Activated CD8-positive, alpha-beta T cell treated with anti-CD3 and anti-CD28 coated beads, Interleukin-2, amount 10 ng/mL, durations not matched to agents 7 days and 5 days (primary cell): ENCODE results near the gene FIP1L1. TPM values are rescaled to one million over a fixed set of nuclear protein-coding genes. Genes with fewer than 3 reads are reported as not detected.

ENCODE experiments used
- ATAC-seq: fragments of 150-1000 bp; cut with Tn5 transposase; one replicate; pipeline ENCODE4 v1.10.0; 2021; ENCODE audit warnings: moderate library complexity
- CTCF ChIA-PET: fragments of 350-600 bp; sonication (Branson Sonifier 250); formaldehyde crosslinking; loops from one replicate; lab custom pipeline; 2021; ENCODE audit warnings: antibody characterized with exemption; lab: Charles Lee
- POLR2A ChIA-PET: fragments of 350-600 bp; sonication (Branson Sonifier 250); formaldehyde crosslinking; loops from one replicate; lab custom pipeline; 2021; ENCODE audit warnings: antibody characterized with exemption; lab: Charles Lee
- DNase-seq: peaks from one replicate; pipeline ENCODE4 v3.0.0-alpha.2; 2020
- H3K27ac Mint-ChIP-seq: one replicate; pipeline ENCODE4 v1.8.0; 2021; ENCODE audit warnings: mild to moderate bottlenecking, mixed read lengths
- H3K27me3 Mint-ChIP-seq: one replicate; pipeline ENCODE4 v1.8.0; 2021; ENCODE audit warnings: low read depth, mixed read lengths
- H3K36me3 Mint-ChIP-seq: one replicate; pipeline ENCODE4 v1.8.0; 2021; ENCODE audit warnings: low read depth, mixed read lengths
- H3K4me1 Mint-ChIP-seq: one replicate; pipeline ENCODE4 v1.8.0; 2021; ENCODE audit warnings: low read depth, mixed read lengths
- H3K4me3 Mint-ChIP-seq: one replicate; pipeline ENCODE4 v1.8.0; 2021; ENCODE audit warnings: mild to moderate bottlenecking, mixed read lengths
- H3K9me3 Mint-ChIP-seq: one replicate; pipeline ENCODE4 v1.8.0; 2022; ENCODE audit warnings: mixed read lengths; ENCODE audit not compliant: insufficient read depth
- total RNA-seq, 2 experiments: library from RNA; stranded (reverse); gene quantifications; one replicate each; pipeline ENCODE4 v1.2.3, GENCODE V29; 2021

FIP1L1 gene
- total RNA-seq, 2 experiments from 2014 or later, result 70.9 to 72.9 TPM

DNA sequence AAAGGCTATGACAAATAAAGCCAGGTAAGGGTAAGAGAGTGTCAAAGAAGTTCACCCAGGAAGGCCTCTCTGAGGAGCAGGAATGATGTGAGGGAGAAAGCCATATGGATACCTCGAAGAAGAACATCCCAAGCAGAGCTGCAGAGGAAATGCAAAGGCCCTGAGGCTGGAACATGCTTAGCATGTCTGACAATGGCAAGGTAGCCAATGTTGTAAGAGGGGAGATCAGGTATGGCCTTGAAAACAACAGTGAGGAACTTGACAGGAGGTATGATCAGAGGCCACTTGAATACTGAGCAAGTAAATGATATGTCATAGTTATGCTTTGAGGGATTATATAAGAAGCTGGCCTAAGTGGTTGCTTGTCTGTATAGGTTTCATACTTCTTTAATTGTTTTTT, 15.3 kb upstream of the FIP1L1 start:
- ChIA-PET POLR2A (no interaction called here), CTCF (no interaction called here)
- Mint-ChIP-seq H3K9me3 (no peaks in the 10 kb centered on the region), H3K27me3 (no peaks in the 10 kb centered on the region), H3K27ac (no peak overlapping the region), H3K36me3 (peaks cover 29% of the 10 kb centered on the region), H3K4me1 (peaks cover 47% of the 10 kb centered on the region), H3K4me3 (no peak overlapping the region)
- ATAC-seq, result no peak
- DNase-seq, result no peak

DNA sequence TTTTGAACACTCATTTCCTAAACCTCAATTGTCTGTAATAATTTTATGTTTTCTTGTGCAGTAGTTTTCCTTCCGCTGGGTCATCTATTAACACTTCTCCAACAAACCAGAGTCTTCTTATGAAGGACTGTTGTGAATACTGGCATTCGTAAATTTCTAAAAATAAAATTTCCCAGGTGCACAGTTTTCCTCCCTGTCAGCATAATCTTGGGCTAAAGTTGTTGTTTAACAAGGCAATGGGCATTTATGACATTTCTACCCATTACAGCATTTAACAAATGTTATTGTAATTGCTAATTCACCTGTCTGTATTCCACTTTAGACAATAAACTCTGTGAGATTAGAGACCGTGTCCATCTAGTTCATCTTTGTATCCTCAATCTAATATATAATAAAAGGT, 12.8 kb upstream of the FIP1L1 start:
- peaks cover 45% of the 10 kb centered on the region for H3K4me1 Mint-ChIP-seq

GRCh38 chr4:53365121-53365485, 12.3 kb upstream of the FIP1L1 start:
- CTCF ChIA-PET, result no interaction called here
- peak overlapping the region; percentile 94 for H3K4me3 Mint-ChIP-seq
- H3K4me1 Mint-ChIP-seq, result peaks cover 41% of the 10 kb centered on the region
- peaks cover 20% of the 10 kb centered on the region for H3K36me3 Mint-ChIP-seq
- H3K27me3 Mint-ChIP-seq, result peaks cover 7% of the 10 kb centered on the region
- H3K27ac Mint-ChIP-seq, result peak overlapping the region; percentile 93
- DNase-seq (peak; percentile 31), ATAC-seq (peak; percentile 4)
- no peaks in the 10 kb centered on the region for H3K9me3 Mint-ChIP-seq
- POLR2A ChIA-PET, result interaction anchor here (3.3 kb wide), 1 partner anchor 13 kb away, joined by 21 read pairs; the partner anchor contains the start of gene FIP1L1

More for the DNA sequence above, 12.8 kb upstream of the FIP1L1 start:
- no peaks in the 10 kb centered on the region for H3K9me3 Mint-ChIP-seq
- ChIA-PET POLR2A (no interaction called here), CTCF (no interaction called here)
- ATAC-seq, result no peak
- H3K36me3 Mint-ChIP-seq, result peaks cover 22% of the 10 kb centered on the region
- H3K4me3 Mint-ChIP-seq, result peak overlapping the region; percentile 94
- peaks cover 2% of the 10 kb centered on the region for H3K27me3 Mint-ChIP-seq
- no peak for DNase-seq
- peak overlapping the region; percentile 93 for H3K27ac Mint-ChIP-seq

DNA sequence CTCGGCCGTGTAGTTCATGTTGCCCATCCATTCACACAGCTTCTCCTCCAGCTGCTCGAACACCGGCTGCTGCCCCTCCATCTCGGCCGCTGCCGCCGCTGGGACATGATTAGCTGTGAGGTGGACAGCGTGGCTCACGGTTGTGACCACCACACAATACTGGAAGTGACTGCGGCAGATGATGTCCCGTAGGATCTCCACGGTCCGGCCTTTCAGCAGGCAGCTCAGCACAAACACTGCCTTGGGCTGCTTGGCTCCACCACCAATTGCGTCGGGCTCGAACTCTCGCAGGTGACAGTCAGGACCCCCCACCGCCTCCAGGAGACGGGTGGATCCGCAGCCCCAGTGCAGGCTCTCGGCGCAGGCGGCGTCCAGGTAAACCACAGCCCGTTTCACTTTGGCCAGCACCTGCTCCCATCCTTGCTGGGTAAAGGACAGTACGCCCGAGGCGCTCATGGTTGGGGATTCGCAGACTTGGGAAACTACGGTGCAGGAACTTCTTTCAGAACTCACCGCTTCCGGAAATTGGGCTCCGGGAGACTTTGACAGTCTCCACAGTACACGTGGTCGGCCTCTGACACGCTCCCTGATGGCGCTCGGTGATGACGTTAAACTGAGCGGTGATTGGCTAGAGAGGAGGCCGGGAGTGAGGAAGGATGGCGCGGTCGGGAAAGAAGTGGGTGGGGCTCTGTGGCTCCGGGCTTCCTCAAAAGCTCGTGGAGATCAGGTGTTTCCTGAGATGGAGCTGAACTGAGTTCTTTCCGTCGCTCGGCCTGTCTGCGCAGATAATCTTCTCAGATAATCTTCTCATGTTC, 11.7 kb upstream of the FIP1L1 start, which contains the start of gene SCFD2:
SCFD2 (minus strand) TSS at position 576 of the 815 bp plus-strand sequence.
- H3K9me3 Mint-ChIP-seq, result no peaks in the 10 kb centered on the region
- CTCF ChIA-PET, result interaction anchor here (1.1 to 1.2 kb wide), 2 partner anchors 11 to 35 kb away, joined by 3 to 4 read pairs; no protein-coding TSS in a partner anchor
- H3K27me3 Mint-ChIP-seq, result peaks cover 8% of the 10 kb centered on the region
- peak within 1 kb of the TSS; percentile 93 for H3K27ac Mint-ChIP-seq
- peaks cover 15% of the 10 kb centered on the region for H3K36me3 Mint-ChIP-seq
- POLR2A ChIA-PET, result interaction anchor here (1.0 to 3.3 kb wide), 2 partner anchors 9 to 12 kb away, joined by 4 to 21 read pairs; partner anchors contain the start of gene FIP1L1
- peak; percentile 98 for DNase-seq
- peak; percentile 98 for ATAC-seq
- peak within 1 kb of the TSS; percentile 94 for H3K4me3 Mint-ChIP-seq
- peaks cover 35% of the 10 kb centered on the region for H3K4me1 Mint-ChIP-seq

GRCh38 chr4:53366301-53366716, 11.1 kb upstream of the FIP1L1 start:
- peaks cover 30% of the 10 kb centered on the region for H3K4me1 Mint-ChIP-seq
- ChIA-PET CTCF (interaction anchor here (1.1 to 1.2 kb wide), 2 partner anchors 10 to 34 kb away, joined by 3 to 4 read pairs; no protein-coding TSS in a partner anchor), POLR2A (interaction anchor here (1.0 to 3.3 kb wide), 2 partner anchors 8 to 11 kb away, joined by 4 to 21 read pairs; partner anchors contain the start of gene FIP1L1)
- H3K9me3 Mint-ChIP-seq, result no peaks in the 10 kb centered on the region
- H3K4me3 Mint-ChIP-seq, result peak overlapping the region; percentile 94
- no peak for DNase-seq
- peaks cover 11% of the 10 kb centered on the region for H3K36me3 Mint-ChIP-seq
- H3K27ac Mint-ChIP-seq, result peak overlapping the region; percentile 93
- peak; percentile 26 for ATAC-seq
- peaks cover 9% of the 10 kb centered on the region for H3K27me3 Mint-ChIP-seq

GRCh38 chr4:53367721-53368120, 9.7 kb upstream of the FIP1L1 start:
- ChIA-PET CTCF (no interaction called here), POLR2A (interaction anchor here (3.3 kb wide), 1 partner anchor 10 kb away, joined by 21 read pairs; the partner anchor contains the start of gene FIP1L1)
- H3K4me1 Mint-ChIP-seq, result peaks cover 21% of the 10 kb centered on the region
- H3K4me3 Mint-ChIP-seq, result no peak overlapping the region
- no peak overlapping the region for H3K27ac Mint-ChIP-seq
- H3K36me3 Mint-ChIP-seq, result peaks cover 7% of the 10 kb centered on the region
- ATAC-seq (no peak), DNase-seq (no peak)
- H3K9me3 Mint-ChIP-seq, result no peaks in the 10 kb centered on the region
- peaks cover 10% of the 10 kb centered on the region for H3K27me3 Mint-ChIP-seq

- H3K4me1 Mint-ChIP-seq, result peaks cover 10% of the 10 kb centered on the region
- CTCF ChIA-PET, result no interaction called here
- ATAC-seq, result no peak
- no peak overlapping the region for H3K4me3 Mint-ChIP-seq
- POLR2A ChIA-PET, result interaction anchor here (0.6 to 0.7 kb wide), 2 partner anchors 73 to 709 kb away, joined by 3 read pairs; no protein-coding TSS in a partner anchor
- no peak overlapping the region for H3K27ac Mint-ChIP-seq
- no peaks in the 10 kb centered on the region for H3K9me3 Mint-ChIP-seq
- no peak for DNase-seq
- no peaks in the 10 kb centered on the region for H3K36me3 Mint-ChIP-seq
- H3K27me3 Mint-ChIP-seq, result peaks cover 18% of the 10 kb centered on the region
These were observed 6.4 kb upstream of the FIP1L1 start for GRCh38 chr4:53371049-53371448.

- ChIA-PET POLR2A (no interaction called here), CTCF (no interaction called here)
- H3K27ac Mint-ChIP-seq, result no peak overlapping the region
- no peaks in the 10 kb centered on the region for H3K36me3 Mint-ChIP-seq
- H3K4me3 Mint-ChIP-seq, result no peak overlapping the region
- DNase-seq (no peak), ATAC-seq (no peak)
- H3K4me1 Mint-ChIP-seq, result peaks cover 6% of the 10 kb centered on the region
- H3K9me3 Mint-ChIP-seq, result no peaks in the 10 kb centered on the region
- peaks cover 18% of the 10 kb centered on the region for H3K27me3 Mint-ChIP-seq
These were observed 5.5 kb upstream of the FIP1L1 start for GRCh38 chr4:53371843-53372521.

- Mint-ChIP-seq H3K9me3 (no peaks in the 10 kb centered on the region), H3K4me3 (no peak overlapping the region), H3K27ac (no peak overlapping the region), H3K4me1 (peaks cover 21% of the 10 kb centered on the region), H3K27me3 (peaks cover 14% of the 10 kb centered on the region), H3K36me3 (peaks cover 7% of the 10 kb centered on the region)
- no peak for DNase-seq
- CTCF ChIA-PET, result no interaction called here
- POLR2A ChIA-PET, result interaction anchor here (1.2 kb wide), 1 partner anchor 9 kb away, joined by 4 read pairs; the partner anchor contains the start of gene SCFD2
- no peak for ATAC-seq
These were observed 2.6 kb upstream of the FIP1L1 start for GRCh38 chr4:53374777-53375258.

- Mint-ChIP-seq H3K27me3 (peaks cover 8% of the 10 kb centered on the region), H3K27ac (peak overlapping the region; percentile 99), H3K9me3 (no peaks in the 10 kb centered on the region), H3K4me1 (peaks cover 32% of the 10 kb centered on the region), H3K36me3 (peaks cover 14% of the 10 kb centered on the region), H3K4me3 (peak overlapping the region; percentile 99)
- CTCF ChIA-PET, result interaction anchor here (1.0 to 1.4 kb wide), 5 partner anchors 8 to 857 kb away, joined by 3 to 4 read pairs (median 3); partner anchors contain the start of gene SCFD2
- DNase-seq, result no peak
- POLR2A ChIA-PET, result interaction anchor here (0.8 to 3.0 kb wide), 2 partner anchors 10 to 665 kb away, joined by 3 to 21 read pairs; partner anchors contain the start of gene SCFD2
- ATAC-seq, result no peak
These were observed 541 bp upstream of the FIP1L1 start for GRCh38 chr4:53376900-53377299.

- ATAC-seq, result no peak
- peak overlapping the region; percentile 99 for H3K4me3 Mint-ChIP-seq
- peaks cover 37% of the 10 kb centered on the region for H3K4me1 Mint-ChIP-seq
- H3K27ac Mint-ChIP-seq, result peak overlapping the region; percentile 99
- ChIA-PET POLR2A (interaction anchor here (3.0 kb wide), 1 partner anchor 11 kb away, joined by 21 read pairs; the partner anchor contains the start of gene SCFD2), CTCF (interaction anchor here (1.0 to 1.4 kb wide), 4 partner anchors 9 to 856 kb away, joined by 3 to 4 read pairs (median 3); no protein-coding TSS in a partner anchor)
- DNase-seq, result no peak
- H3K9me3 Mint-ChIP-seq, result no peaks in the 10 kb centered on the region
- peaks cover 22% of the 10 kb centered on the region for H3K36me3 Mint-ChIP-seq
- H3K27me3 Mint-ChIP-seq, result peaks cover 8% of the 10 kb centered on the region
These were observed 686 bp downstream of the FIP1L1 start for GRCh38 chr4:53378171-53378482.
